ENCODE results near the gene NAIF1.

DNA sequence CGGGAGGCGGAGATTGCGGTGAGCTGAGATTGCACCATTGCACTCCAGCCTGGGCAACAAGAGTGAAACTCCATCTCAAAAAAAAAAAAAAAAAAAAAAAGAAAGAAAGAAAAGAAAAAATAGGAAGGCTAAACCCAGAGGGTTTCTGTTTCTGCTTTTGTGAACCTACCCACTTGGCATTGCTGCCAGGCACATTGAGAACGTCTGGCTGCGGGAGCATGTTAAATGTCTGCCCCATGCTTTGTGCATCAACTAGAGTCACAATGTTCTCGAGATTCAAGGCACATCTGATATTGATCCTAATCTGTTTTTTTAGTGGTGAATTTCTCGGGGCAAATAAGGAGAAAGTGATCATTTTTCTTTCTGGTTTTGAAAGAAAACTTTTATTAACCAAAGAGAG, 3.8 kb upstream of the NAIF1 start:
- TF ChIP-seq, protein P1, sequence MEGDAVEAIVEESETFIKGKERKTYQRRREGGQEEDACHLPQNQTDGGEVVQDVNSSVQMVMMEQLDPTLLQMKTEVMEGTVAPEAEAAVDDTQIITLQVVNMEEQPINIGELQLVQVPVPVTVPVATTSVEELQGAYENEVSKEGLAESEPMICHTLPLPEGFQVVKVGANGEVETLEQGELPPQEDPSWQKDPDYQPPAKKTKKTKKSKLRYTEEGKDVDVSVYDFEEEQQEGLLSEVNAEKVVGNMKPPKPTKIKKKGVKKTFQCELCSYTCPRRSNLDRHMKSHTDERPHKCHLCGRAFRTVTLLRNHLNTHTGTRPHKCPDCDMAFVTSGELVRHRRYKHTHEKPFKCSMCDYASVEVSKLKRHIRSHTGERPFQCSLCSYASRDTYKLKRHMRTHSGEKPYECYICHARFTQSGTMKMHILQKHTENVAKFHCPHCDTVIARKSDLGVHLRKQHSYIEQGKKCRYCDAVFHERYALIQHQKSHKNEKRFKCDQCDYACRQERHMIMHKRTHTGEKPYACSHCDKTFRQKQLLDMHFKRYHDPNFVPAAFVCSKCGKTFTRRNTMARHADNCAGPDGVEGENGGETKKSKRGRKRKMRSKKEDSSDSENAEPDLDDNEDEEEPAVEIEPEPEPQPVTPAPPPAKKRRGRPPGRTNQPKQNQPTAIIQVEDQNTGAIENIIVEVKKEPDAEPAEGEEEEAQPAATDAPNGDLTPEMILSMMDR (IDR thresholded peaks at IDR 0.05 in 4 of 5, conservative IDR thresholded peaks at IDR 0.05 in 1 of 5) = no peak
- no peak for TF ChIP-seq POLR2A (IDR thresholded peaks at IDR 0.05)
